ENCODE measurements around the gene KCNQ1OT1.

The KCNQ1OT1 gene

GRCh38 chr11:2561696-2562581 lies 137.9 kb downstream of the KCNQ1OT1 start:
- no peak for DNase-seq (ENCODE audit: extremely low spot score)

GRCh38 chr11:2559527-2560311 lies 140.1 kb downstream of the KCNQ1OT1 start:
- CTCF ChIA-PET = no interaction called here
- POLR2A ChIA-PET = no interaction called here
- TF ChIP-seq CTCF (IDR thresholded peaks at IDR 0.05; ENCODE audit: control extremely low read depth, extremely low read depth, low read depth, missing control alignments) = no peak
- no peak for DNase-seq (ENCODE audit: extremely low spot score)

More at GRCh38 chr11:2561696-2562581, 137.9 kb downstream of the KCNQ1OT1 start:
- no peak for TF ChIP-seq CTCF (IDR thresholded peaks at IDR 0.05; ENCODE audit: control extremely low read depth, extremely low read depth, low read depth, missing control alignments)
- POLR2A ChIA-PET = no interaction called here
- CTCF ChIA-PET = no interaction called here

GRCh38 chr11:2558861-2559526 lies 140.8 kb downstream of the KCNQ1OT1 start:
- POLR2A ChIA-PET = no interaction called here
- CTCF ChIA-PET = no interaction called here
- no peak for DNase-seq (ENCODE audit: extremely low spot score)
- no peak for TF ChIP-seq CTCF (IDR thresholded peaks at IDR 0.05; ENCODE audit: control extremely low read depth, extremely low read depth, low read depth, missing control alignments)

GRCh38 chr11:2558397-2558796 lies 141.4 kb downstream of the KCNQ1OT1 start:
- CTCF ChIA-PET = no interaction called here
- POLR2A ChIA-PET = no interaction called here
- TF ChIP-seq CTCF (IDR thresholded peaks at IDR 0.05; ENCODE audit: control extremely low read depth, extremely low read depth, low read depth, missing control alignments) = no peak
- DNase-seq (ENCODE audit: extremely low spot score) = no peak
